GM12892 (cell line): ENCODE data around the gene PDE7B.

ENCODE experiments used
- POLR2A ChIP-seq: IDR thresholded peaks from 2 replicates; pipeline ENCODE4 v1.6.1; 2011; ENCODE audit warnings: low read depth, low read length, control low read depth
- POLR2AphosphoS5 ChIP-seq: IDR thresholded peaks from 2 replicates; pipeline ENCODE4 v1.6.1; 2011; ENCODE audit warnings: low read depth, low read length, control low read depth

DNA sequence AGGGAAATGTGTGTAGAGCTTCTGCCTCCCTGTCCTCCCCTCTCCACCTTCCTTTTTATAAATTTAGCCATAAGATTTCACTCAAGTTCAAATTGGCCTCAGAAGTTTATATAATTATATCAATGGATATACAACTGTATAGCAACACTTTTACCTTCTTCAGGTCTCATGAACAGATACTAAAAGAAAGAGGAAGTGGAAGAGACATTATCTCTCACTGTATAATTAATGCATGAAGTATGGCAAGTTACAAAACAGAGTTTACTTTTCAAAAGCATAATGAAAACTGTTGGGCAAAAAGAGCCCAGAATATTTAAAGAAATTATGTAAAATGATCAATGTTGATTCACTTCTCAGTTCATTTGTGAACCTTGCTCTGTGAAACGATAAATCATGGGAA is 99.7 kb downstream of the PDE7B start:
- TF ChIP-seq POLR2A: no peak
- no peak for TF ChIP-seq POLR2AphosphoS5
